HFFc6 (cell line): ENCODE results near the gene HAUS7. TPM values are rescaled to one million over a fixed set of nuclear protein-coding genes. Genes with fewer than 3 reads are reported as not detected.

Experiments
- DNase-seq: peaks from one replicate; pipeline ENCODE4 v3.0.0-alpha.2; 2018
- H3K27ac Mint-ChIP-seq: 2 replicates; pipeline ENCODE4 v1.8.0; 2020; ENCODE audit warnings: mild to moderate bottlenecking, mixed read lengths
- H3K27me3 Mint-ChIP-seq: 2 replicates; pipeline ENCODE4 v1.8.0; 2021; ENCODE audit warnings: mild to moderate bottlenecking, moderate library complexity, mixed read lengths; ENCODE audit not compliant: insufficient read depth
- H3K36me3 Mint-ChIP-seq: 2 replicates; pipeline ENCODE4 v1.8.0; 2021; ENCODE audit warnings: low read depth, mixed read lengths
- H3K4me1 Mint-ChIP-seq: 2 replicates; pipeline ENCODE4 v1.8.0; 2020; ENCODE audit warnings: low read depth, mixed read lengths
- H3K4me3 Mint-ChIP-seq: 2 replicates; pipeline ENCODE4 v1.8.0; 2020; ENCODE audit warnings: mild to moderate bottlenecking, moderate library complexity, mixed read lengths
- H3K9me3 Mint-ChIP-seq: 2 replicates; pipeline ENCODE4 v1.8.0; 2020; ENCODE audit warnings: mild to moderate bottlenecking, mixed read lengths
- CTCF ChIP-seq: fragments of 200-600 bp; sonication (generic); IDR thresholded peaks from 2 replicates; pipeline ENCODE4 v1.5.0; 2021; ENCODE audit warnings: antibody characterized with exemption, mild to moderate bottlenecking
- total RNA-seq, 6 experiments: library from RNA; stranded (reverse); fragmentation: NEBNext Ultra II Directional; extraction: Animal tissue kit (Norgen Biotek cat#: 25700); gene quantifications; 2 replicates in 1 of 6; 3 replicates in 5 of 6; pipeline ENCODE4 v1.2.3, GENCODE V29; 2021

HAUS7 gene
- total RNA-seq, 6 experiments from 2014 or later, result 20.3 to 32.0 (median 28.2) TPM

- peaks cover 2% of the 10 kb centered on the region; the same call in 1 of the 2 replicates for H3K27me3 Mint-ChIP-seq
- peaks cover 10% of the 10 kb centered on the region; the same call in 1 of the 2 replicates for H3K4me1 Mint-ChIP-seq
- H3K9me3 Mint-ChIP-seq, result no peaks in the 10 kb centered on the region
- no peak for TF ChIP-seq CTCF
- no peak overlapping the region; the same call in 1 of the 2 replicates for H3K27ac Mint-ChIP-seq
- H3K4me3 Mint-ChIP-seq, result no peak overlapping the region
- no peak for DNase-seq
- no peaks in the 10 kb centered on the region for H3K36me3 Mint-ChIP-seq
These were observed 2.3 kb downstream of the HAUS7 start for GRCh38 chrX:153468008-153468580.

- no peak overlapping the region for H3K27ac Mint-ChIP-seq
- no peak for TF ChIP-seq CTCF
- H3K36me3 Mint-ChIP-seq, result peaks cover 5% of the 10 kb centered on the region
- DNase-seq, result no peak
- H3K4me3 Mint-ChIP-seq, result no peak overlapping the region
- peaks cover under 1% of the 10 kb centered on the region for H3K4me1 Mint-ChIP-seq
- H3K9me3 Mint-ChIP-seq, result no peaks in the 10 kb centered on the region
- H3K27me3 Mint-ChIP-seq, result peaks cover 3% of the 10 kb centered on the region; the same call in 1 of the 2 replicates
These were observed 4.5 kb downstream of the HAUS7 start for GRCh38 chrX:153465691-153466380.

GRCh38 chrX:153464116-153464515 is 6.3 kb downstream of the HAUS7 start:
- Mint-ChIP-seq H3K36me3 (peaks cover 10% of the 10 kb centered on the region), H3K27ac (no peak overlapping the region), H3K4me1 (peaks cover 18% of the 10 kb centered on the region), H3K9me3 (no peaks in the 10 kb centered on the region), H3K27me3 (peaks cover 3% of the 10 kb centered on the region; the same call in 1 of the 2 replicates), H3K4me3 (no peak overlapping the region)
- TF ChIP-seq CTCF, result no peak
- DNase-seq, result no peak

- DNase-seq, result no peak
These were observed 6.8 kb downstream of the HAUS7 start for GRCh38 chrX:153463556-153463955.

GRCh38 chrX:153463031-153463430 is 7.3 kb downstream of the HAUS7 start:
- no peak for TF ChIP-seq CTCF
- H3K4me3 Mint-ChIP-seq, result no peak overlapping the region
- H3K27ac Mint-ChIP-seq, result no peak overlapping the region
- H3K9me3 Mint-ChIP-seq, result no peaks in the 10 kb centered on the region
- peaks cover 3% of the 10 kb centered on the region; the same call in 1 of the 2 replicates for H3K27me3 Mint-ChIP-seq
- H3K36me3 Mint-ChIP-seq, result peaks cover 10% of the 10 kb centered on the region
- no peak for DNase-seq
- peaks cover 18% of the 10 kb centered on the region for H3K4me1 Mint-ChIP-seq

More at GRCh38 chrX:153463556-153463955, 6.8 kb downstream of the HAUS7 start:
- Mint-ChIP-seq H3K4me1 (peaks cover 18% of the 10 kb centered on the region), H3K27me3 (peaks cover 3% of the 10 kb centered on the region; the same call in 1 of the 2 replicates), H3K4me3 (no peak overlapping the region), H3K27ac (no peak overlapping the region), H3K9me3 (no peaks in the 10 kb centered on the region), H3K36me3 (peaks cover 10% of the 10 kb centered on the region)
- TF ChIP-seq CTCF, result no peak
